Activated T-cell treated with anti-CD3 and anti-CD28 coated beads, Interleukin-2, amount 50 U/mL, for 24 hours (primary cell): ENCODE data around the gene CNTD1.
"Not testable (repeated sequence)": the region's sequence is repeated elsewhere in the genome, so short reads cannot be mapped to it uniquely, and the experiment has no call there.

Experiments
- DNase-seq: peaks from one replicate; pipeline ENCODE4 v3.0.0-alpha.2; 2020
- H3K27ac Mint-ChIP-seq: 2 replicates; pipeline ENCODE4 v1.8.0; 2020; ENCODE audit warnings: mild to moderate bottlenecking, mixed read lengths
- H3K27me3 Mint-ChIP-seq: 2 replicates; pipeline ENCODE4 v1.8.0; 2020; ENCODE audit warnings: mixed read lengths
- H3K36me3 Mint-ChIP-seq: 2 replicates; pipeline ENCODE4 v1.8.0; 2020; ENCODE audit warnings: low read depth, mixed read lengths
- H3K4me1 Mint-ChIP-seq: 2 replicates; pipeline ENCODE4 v1.8.0; 2020; ENCODE audit warnings: low read depth, mixed read lengths
- H3K4me3 Mint-ChIP-seq: 2 replicates; pipeline ENCODE4 v1.8.0; 2020; ENCODE audit warnings: mild to moderate bottlenecking, moderate library complexity, mixed read lengths
- H3K9me3 Mint-ChIP-seq: 2 replicates; pipeline ENCODE4 v1.8.0; 2020; ENCODE audit warnings: mixed read lengths

Gene CNTD1

DNA sequence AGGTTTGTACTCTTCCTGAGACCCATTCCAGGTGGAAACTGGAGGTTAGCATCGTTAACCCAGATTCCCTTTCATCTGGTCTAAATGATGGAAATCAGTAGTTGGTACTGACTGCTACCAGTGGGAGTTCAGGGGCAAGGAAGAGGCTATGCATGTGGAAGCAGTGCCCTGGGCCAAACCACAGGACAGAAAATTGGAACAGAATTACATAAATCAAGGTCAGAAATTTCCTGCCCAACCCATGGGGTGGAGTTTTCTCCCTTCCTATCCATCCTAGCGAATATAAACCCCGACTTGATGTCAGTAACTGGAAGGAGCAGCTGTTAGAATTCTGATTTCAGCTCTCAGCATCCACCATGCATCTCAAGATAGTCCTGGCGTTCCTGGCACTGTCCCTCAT lies 45.6 kb downstream of the CNTD1 start, which contains the start of gene AOC2:
Gene AOC2, plus strand, starts transcription at position 310 of the 400 bp plus-strand sequence. Its CDS starts 47 bp downstream, at position 357.
- peaks cover 23% of the 10 kb centered on the region for H3K4me1 Mint-ChIP-seq
- no peak within 1 kb of the TSS for H3K4me3 Mint-ChIP-seq
- peak within 1 kb of the TSS; percentile 15 for H3K27ac Mint-ChIP-seq
- H3K36me3 Mint-ChIP-seq: peaks cover 71% of the 10 kb centered on the region
- no peaks in the 10 kb centered on the region for H3K27me3 Mint-ChIP-seq
- no peak for DNase-seq
- H3K9me3 Mint-ChIP-seq: no peaks in the 10 kb centered on the region

DNA sequence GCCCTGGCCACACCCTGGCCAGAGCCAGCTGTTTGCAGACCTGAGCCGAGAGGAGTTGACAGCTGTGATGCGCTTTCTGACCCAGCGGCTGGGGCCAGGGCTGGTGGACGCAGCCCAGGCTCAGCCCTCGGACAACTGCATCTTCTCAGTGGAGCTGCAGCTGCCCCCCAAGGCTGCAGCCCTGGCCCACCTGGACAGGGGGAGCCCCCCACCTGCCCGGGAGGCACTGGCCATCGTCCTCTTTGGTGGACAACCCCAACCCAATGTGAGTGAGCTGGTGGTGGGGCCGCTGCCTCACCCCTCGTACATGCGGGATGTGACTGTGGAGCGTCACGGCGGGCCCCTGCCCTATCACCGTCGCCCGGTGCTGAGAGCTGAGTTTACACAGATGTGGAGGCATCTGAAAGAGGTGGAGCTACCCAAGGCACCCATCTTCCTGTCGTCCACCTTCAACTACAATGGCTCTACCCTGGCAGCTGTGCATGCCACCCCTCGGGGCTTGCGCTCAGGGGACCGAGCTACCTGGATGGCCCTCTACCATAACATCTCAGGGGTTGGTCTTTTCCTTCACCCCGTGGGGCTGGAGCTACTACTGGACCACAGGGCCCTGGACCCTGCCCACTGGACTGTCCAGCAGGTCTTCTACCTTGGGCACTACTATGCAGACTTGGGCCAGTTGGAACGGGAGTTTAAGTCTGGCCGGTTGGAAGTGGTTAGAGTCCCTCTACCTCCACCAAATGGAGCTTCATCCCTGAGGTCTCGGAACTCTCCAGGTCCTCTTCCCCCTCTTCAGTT lies 46.3 kb downstream of the CNTD1 start:
- no peaks in the 10 kb centered on the region for H3K9me3 Mint-ChIP-seq
- no peak overlapping the region for H3K27ac Mint-ChIP-seq
- H3K4me1 Mint-ChIP-seq: peaks cover 23% of the 10 kb centered on the region
- no peaks in the 10 kb centered on the region for H3K27me3 Mint-ChIP-seq
- no peak for DNase-seq
- H3K4me3 Mint-ChIP-seq: no peak overlapping the region
- peaks cover 66% of the 10 kb centered on the region for H3K36me3 Mint-ChIP-seq

DNA sequence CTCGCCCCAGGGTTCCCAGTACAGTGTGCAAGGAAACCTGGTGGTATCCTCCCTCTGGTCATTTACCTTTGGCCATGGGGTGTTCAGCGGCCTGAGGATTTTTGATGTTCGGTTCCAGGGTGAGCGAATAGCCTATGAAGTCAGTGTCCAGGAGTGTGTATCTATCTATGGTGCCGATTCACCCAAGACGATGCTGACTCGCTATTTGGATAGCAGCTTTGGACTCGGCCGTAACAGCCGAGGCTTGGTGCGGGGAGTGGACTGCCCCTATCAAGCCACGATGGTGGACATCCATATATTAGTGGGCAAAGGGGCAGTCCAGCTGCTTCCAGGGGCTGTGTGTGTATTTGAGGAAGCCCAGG lies 46.9 kb downstream of the CNTD1 start:
- H3K4me3 Mint-ChIP-seq: no peak overlapping the region
- DNase-seq: no peak
- peaks cover 62% of the 10 kb centered on the region for H3K36me3 Mint-ChIP-seq
- no peaks in the 10 kb centered on the region for H3K27me3 Mint-ChIP-seq
- H3K4me1 Mint-ChIP-seq: peaks cover 23% of the 10 kb centered on the region
- H3K9me3 Mint-ChIP-seq: no peaks in the 10 kb centered on the region
- H3K27ac Mint-ChIP-seq: peak overlapping the region; percentile 45

DNA sequence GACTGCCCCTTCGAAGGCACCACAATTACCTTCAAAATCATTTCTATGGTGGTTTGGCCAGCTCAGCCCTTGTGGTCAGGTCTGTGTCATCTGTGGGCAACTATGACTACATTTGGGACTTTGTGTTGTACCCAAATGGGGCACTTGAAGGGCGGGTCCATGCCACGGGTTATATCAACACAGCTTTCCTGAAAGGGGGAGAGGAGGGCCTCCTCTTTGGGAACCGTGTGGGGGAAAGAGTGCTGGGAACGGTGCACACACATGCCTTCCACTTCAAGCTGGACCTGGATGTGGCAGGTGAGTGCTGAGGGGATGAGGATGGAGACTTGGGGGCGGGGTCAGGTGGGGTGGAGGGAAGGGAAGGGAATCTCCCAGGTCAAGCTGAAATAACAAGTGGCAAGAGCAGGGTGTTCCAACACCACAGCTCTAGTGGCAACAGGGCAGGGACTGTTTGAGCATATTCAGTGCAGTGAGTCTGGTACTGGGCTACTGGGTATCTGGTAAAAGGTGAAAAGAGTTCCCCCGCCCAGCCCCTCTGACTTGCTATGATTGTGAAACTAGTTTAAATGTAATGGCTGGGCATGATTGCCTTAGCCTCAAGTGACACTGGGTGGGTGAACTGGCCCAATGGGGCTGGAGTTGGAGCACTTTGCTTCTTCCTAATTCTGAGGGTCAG lies 47.4 kb downstream of the CNTD1 start:
- H3K27me3 Mint-ChIP-seq: no peaks in the 10 kb centered on the region
- H3K27ac Mint-ChIP-seq: peak overlapping the region; percentile 89
- peaks cover 57% of the 10 kb centered on the region for H3K36me3 Mint-ChIP-seq
- peaks cover 23% of the 10 kb centered on the region for H3K4me1 Mint-ChIP-seq
- no peaks in the 10 kb centered on the region for H3K9me3 Mint-ChIP-seq
- peak; percentile 52 for DNase-seq
- no peak overlapping the region for H3K4me3 Mint-ChIP-seq

DNA sequence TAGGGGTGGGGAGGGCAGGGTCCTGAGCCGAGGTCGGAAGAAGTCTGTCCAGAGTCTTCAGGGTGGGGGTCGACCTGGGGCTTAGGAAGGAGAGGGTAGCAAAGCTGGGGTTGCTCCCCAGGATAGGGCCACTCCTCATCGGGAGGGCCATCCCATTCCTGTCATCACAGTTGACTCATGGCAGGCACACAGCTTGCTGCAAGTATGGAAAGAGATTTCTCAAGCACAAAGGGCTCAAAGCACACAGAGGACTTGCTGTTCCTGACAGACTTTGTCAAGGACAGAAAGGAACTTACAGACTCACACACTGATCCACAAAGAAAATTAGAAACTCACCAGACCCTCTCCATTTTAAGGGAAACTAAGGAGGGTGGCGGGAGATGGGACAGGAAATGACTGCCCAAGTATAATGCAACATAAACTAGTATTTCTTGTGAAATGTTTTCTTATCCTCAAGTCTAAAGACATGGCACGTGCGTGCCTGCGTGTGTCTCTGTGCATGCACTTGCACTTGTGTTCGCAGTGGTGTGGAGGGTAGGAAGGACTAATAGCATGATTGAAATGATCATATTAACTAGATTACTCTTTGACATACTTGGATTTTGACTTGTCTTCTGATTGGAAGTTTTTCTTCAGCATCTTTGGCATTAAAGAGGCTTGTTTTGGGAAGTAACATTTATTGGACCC lies 48.1 kb downstream of the CNTD1 start:
- no peaks in the 10 kb centered on the region for H3K27me3 Mint-ChIP-seq
- H3K4me3 Mint-ChIP-seq: no peak overlapping the region
- peaks cover 23% of the 10 kb centered on the region for H3K4me1 Mint-ChIP-seq
- peaks cover 50% of the 10 kb centered on the region for H3K36me3 Mint-ChIP-seq
- H3K27ac Mint-ChIP-seq: no peak overlapping the region
- DNase-seq: no peak
- H3K9me3 Mint-ChIP-seq: no peaks in the 10 kb centered on the region

DNA sequence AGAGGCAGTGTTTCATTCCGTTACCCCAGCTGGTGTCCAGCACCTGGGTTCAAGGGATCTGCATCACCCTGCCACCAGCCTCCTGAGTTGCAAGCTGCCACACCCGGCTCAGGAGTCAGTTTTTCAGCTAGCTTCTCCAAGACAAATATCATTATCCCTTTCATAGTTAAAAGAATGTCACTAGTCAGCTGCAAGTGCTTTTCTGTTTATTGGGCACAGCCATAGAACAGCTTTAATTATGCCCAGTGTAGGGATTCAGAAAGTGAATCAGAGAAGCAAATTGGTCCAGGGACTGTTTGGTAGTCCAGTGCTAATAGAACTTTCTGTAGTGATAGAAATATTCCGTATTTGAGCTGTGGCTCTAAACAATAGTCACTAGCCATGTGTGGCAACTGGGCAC lies 49.4 kb downstream of the CNTD1 start:
- Mint-ChIP-seq H3K9me3 (no peaks in the 10 kb centered on the region), H3K36me3 (peaks cover 36% of the 10 kb centered on the region), H3K27ac (no peak overlapping the region), H3K27me3 (no peaks in the 10 kb centered on the region), H3K4me3 (no peak overlapping the region), H3K4me1 (peaks cover 23% of the 10 kb centered on the region)
- DNase-seq: no peak

DNA sequence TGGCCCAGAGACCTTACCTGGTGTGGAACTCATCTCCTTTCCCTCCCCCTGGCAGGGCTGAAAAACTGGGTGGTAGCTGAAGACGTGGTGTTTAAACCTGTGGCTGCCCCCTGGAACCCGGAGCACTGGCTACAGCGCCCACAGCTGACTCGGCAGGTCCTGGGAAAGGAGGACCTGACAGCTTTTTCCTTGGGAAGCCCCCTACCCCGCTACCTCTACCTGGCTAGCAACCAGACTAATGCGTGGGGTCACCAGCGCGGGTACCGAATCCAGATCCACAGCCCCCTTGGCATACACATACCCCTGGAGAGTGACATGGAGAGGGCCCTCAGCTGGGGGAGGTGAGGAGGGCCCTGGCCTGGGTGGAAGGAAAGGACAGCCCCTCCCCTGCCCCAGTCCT lies 50.4 kb downstream of the CNTD1 start:
- Mint-ChIP-seq H3K9me3 (no peaks in the 10 kb centered on the region), H3K27me3 (peaks cover 2% of the 10 kb centered on the region), H3K4me1 (peaks cover 23% of the 10 kb centered on the region), H3K36me3 (peaks cover 27% of the 10 kb centered on the region), H3K27ac (no peak overlapping the region), H3K4me3 (no peak overlapping the region)
- DNase-seq: no peak

DNA sequence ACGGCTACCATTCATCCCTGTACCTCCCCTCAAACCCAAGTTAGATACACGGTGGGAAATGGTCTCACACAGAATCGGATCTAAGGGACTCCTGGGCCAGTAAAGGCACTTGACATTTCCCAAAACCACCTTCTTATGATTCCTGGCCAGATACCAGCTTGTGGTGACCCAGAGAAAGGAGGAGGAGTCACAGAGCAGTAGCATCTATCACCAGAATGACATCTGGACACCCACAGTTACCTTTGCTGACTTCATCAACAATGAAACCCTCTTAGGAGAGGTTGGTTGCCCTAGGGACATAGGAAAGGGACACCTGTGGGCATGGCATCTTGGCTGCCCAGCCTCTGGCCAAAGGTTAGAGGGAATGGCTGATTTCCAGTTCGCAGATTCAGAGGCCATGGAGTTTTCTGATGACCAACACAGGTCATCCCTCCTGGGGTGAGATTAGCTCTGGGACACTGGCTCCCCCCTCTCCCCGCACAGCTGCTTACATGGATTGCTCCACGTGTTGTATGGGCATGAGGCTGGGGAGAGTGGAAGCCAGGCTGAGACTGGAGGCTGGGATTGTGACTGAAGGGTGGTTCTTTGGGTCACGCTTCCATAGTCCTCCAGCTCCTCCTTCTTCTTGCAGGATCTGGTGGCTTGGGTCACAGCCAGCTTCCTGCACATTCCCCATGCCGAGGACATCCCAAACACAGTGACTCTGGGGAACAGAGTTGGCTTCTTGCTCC lies 51.0 kb downstream of the CNTD1 start:
- Mint-ChIP-seq H3K9me3 (no peaks in the 10 kb centered on the region), H3K4me1 (peaks cover 22% of the 10 kb centered on the region), H3K4me3 (no peak overlapping the region), H3K27me3 (peaks cover 2% of the 10 kb centered on the region), H3K36me3 (peaks cover 21% of the 10 kb centered on the region), H3K27ac (no peak overlapping the region)
- no peak for DNase-seq

DNA sequence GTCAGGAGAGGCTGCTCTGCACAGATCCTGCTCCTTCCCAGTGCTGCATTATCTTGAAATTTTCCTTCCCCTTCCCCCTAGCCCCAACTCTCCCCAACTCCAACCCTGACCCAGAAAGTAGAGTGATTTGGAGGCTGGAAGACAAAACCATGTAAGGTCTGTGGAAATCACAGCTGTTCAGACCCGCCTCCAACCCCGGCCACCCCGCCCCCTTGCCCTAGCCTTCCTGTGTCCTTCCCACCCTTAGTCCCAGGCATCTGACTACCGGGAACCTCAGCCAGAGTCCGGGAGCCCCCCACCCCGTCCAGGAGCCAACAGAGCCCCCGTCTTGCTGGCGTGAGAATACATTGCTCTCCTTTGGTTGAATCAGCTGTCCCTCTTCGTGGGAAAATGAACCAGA lies 52.3 kb downstream of the CNTD1 start, which contains the start of gene AOC3:
Gene AOC3, plus strand, starts transcription at position 246 of the 400 bp plus-strand sequence. Its CDS starts 145 bp downstream, at position 391.
- Mint-ChIP-seq H3K27me3 (peaks cover 2% of the 10 kb centered on the region), H3K4me1 (peaks cover 12% of the 10 kb centered on the region), H3K4me3 (no peak within 1 kb of the TSS), H3K9me3 (no peaks in the 10 kb centered on the region), H3K27ac (no peak within 1 kb of the TSS), H3K36me3 (peaks cover 8% of the 10 kb centered on the region)
- DNase-seq: no peak

DNA sequence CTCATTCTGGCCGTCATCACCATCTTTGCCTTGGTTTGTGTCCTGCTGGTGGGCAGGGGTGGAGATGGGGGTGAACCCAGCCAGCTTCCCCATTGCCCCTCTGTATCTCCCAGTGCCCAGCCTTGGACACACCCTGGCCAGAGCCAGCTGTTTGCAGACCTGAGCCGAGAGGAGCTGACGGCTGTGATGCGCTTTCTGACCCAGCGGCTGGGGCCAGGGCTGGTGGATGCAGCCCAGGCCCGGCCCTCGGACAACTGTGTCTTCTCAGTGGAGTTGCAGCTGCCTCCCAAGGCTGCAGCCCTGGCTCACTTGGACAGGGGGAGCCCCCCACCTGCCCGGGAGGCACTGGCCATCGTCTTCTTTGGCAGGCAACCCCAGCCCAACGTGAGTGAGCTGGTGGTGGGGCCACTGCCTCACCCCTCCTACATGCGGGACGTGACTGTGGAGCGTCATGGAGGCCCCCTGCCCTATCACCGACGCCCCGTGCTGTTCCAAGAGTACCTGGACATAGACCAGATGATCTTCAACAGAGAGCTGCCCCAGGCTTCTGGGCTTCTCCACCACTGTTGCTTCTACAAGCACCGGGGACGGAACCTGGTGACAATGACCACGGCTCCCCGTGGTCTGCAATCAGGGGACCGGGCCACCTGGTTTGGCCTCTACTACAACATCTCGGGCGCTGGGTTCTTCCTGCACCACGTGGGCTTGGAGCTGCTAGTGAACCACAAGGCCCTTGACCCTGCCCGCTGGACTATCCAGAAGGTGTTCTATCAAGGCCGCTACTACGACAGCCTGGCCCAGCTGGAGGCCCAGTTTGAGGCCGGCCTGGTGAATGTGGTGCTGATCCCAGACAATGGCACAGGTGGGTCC lies 52.9 kb downstream of the CNTD1 start:
- not testable (repeated sequence) for DNase-seq, H3K9me3 Mint-ChIP-seq, H3K4me1 Mint-ChIP-seq, H3K27me3 Mint-ChIP-seq, H3K36me3 Mint-ChIP-seq, H3K27ac Mint-ChIP-seq, H3K4me3 Mint-ChIP-seq

DNA sequence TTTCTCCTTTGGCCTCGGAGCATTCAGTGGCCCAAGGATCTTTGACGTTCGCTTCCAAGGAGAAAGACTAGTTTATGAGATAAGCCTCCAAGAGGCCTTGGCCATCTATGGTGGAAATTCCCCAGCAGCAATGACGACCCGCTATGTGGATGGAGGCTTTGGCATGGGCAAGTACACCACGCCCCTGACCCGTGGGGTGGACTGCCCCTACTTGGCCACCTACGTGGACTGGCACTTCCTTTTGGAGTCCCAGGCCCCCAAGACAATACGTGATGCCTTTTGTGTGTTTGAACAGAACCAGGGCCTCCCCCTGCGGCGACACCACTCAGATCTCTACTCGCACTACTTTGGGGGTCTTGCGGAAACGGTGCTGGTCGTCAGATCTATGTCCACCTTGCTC lies 53.7 kb downstream of the CNTD1 start:
- H3K4me1 Mint-ChIP-seq: no peaks in the 10 kb centered on the region
- H3K27ac Mint-ChIP-seq: no peak overlapping the region
- no peak for DNase-seq
- H3K9me3 Mint-ChIP-seq: no peaks in the 10 kb centered on the region
- H3K36me3 Mint-ChIP-seq: no peaks in the 10 kb centered on the region
- no peak overlapping the region for H3K4me3 Mint-ChIP-seq
- H3K27me3 Mint-ChIP-seq: peaks cover 2% of the 10 kb centered on the region

DNA sequence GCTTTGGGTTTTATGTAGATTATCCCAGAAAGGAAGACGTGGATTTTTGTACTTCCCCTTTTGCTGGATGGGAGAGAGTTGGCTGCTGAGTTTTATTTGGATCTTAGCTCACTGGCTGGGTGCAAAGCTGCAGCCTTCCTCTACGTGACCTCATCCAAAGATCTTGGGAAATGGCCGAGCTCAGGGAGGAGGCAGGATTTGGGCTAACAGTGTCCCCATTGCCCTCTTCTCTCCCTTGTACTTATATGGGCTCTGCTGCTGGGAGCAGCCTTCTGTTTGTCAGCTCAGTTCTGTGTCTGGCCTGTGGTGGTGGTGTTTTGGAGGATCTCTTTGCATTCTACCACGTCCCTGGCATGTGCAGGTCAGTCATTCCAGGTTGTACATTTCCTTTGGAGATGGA lies 54.3 kb downstream of the CNTD1 start:
- peaks cover 2% of the 10 kb centered on the region for H3K27me3 Mint-ChIP-seq
- no peaks in the 10 kb centered on the region for H3K4me1 Mint-ChIP-seq
- H3K36me3 Mint-ChIP-seq: no peaks in the 10 kb centered on the region
- no peaks in the 10 kb centered on the region for H3K9me3 Mint-ChIP-seq
- H3K27ac Mint-ChIP-seq: no peak overlapping the region
- no peak overlapping the region for H3K4me3 Mint-ChIP-seq
- DNase-seq: no peak

DNA sequence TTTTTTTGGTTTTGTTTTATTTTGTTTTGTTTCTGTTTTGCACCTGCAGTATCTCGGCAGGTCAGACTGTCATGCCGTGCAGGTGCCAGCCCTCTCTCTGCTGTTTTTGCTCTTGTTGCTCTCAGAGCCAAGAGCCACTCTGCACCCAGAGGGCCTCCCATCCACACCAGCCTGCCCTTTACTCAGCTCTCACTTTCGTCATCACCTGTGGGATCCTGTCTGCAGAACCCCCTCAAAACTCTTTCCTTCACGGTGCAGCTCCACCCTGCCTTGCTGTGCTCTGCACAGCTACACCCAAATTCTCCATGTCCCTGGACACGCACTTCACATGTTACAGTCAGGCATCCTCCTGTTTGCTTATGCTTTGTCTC lies 54.9 kb downstream of the CNTD1 start:
- no peak for DNase-seq
- Mint-ChIP-seq H3K4me3 (no peak overlapping the region), H3K9me3 (no peaks in the 10 kb centered on the region), H3K36me3 (no peaks in the 10 kb centered on the region), H3K4me1 (no peaks in the 10 kb centered on the region), H3K27me3 (peaks cover 2% of the 10 kb centered on the region), H3K27ac (no peak overlapping the region)
